A673 (cell line): Measurements from ENCODE around the gene NAB2.

Experiments used
- CTCF ChIP-seq: fragments of 300-800, 200-600 bp; sonication (generic); conservative IDR thresholded peaks from 2 replicates; pipeline ENCODE4 v1.5.1; 2017; ENCODE audit warnings: low read depth, mild to moderate bottlenecking, antibody characterized with exemption, low read length, moderate library complexity, mixed read lengths
- EZH2 ChIP-seq: fragments of 200-600 bp; sonication (generic); IDR thresholded peaks from 2 replicates; pipeline ENCODE4 v1.6.1; 2017; ENCODE audit warnings: borderline replicate concordance, low read depth, mild to moderate bottlenecking, mixed read lengths, antibody characterized with exemption, low read length; ENCODE audit not compliant: poor library complexity, severe bottlenecking

DNA sequence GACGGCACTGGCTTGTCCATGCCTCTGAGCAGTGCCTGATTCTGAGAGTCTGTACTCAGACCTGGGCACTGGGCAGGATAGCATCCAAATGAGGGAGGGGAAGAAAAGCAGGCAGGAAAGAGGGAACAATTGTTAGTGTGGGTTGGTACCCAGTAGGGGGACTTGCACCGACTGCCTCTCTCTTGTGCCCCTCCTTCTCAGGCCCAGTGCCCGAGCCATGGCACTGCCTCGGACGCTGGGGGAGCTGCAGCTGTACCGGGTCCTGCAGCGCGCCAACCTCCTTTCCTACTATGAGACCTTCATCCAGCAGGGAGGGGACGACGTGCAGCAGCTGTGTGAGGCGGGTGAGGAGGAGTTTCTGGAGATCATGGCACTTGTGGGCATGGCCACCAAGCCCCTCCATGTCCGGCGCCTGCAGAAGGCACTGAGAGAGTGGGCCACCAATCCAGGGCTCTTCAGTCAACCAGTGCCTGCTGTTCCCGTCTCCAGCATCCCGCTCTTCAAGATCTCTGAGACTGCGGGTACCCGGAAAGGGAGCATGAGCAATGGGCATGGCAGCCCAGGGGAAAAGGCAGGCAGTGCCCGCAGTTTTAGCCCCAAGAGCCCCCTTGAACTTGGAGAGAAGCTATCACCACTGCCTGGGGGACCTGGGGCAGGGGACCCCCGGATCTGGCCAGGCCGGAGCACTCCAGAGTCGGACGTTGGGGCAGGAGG lies 2.2 kb downstream of the NAB2 start:
- TF ChIP-seq CTCF = no peak
- no peak for TF ChIP-seq EZH2
